Thyroid gland (tissue), 4 donors: Measurements from ENCODE around the gene SLC6A1.

Source experiments
- POLR2A ChIP-seq, 2 donors: fragments of 450-650 bp; IDR thresholded peaks; one replicate each; pipeline ENCODE4 v1.6.1; 2017; ENCODE audit warnings: antibody characterized with exemption in 2 of 2, mild to moderate bottlenecking in 2 of 2, moderate library complexity in 1 of 2
- TF ChIP-seq, protein P1 (sequence below), 6 experiments: fragments of 200-600 bp in 3 of 6; fragments of 450-650 bp in 3 of 6; sonication (generic) in 3 of 6; IDR thresholded peaks; one replicate each; pipeline ENCODE4 v1.5.1; 2016 to 2019; ENCODE audit warnings: antibody characterized with exemption in 6 of 6, mild to moderate bottlenecking in 2 of 6, inconsistent platforms in 1 of 6, moderate library complexity in 1 of 6

DNA sequence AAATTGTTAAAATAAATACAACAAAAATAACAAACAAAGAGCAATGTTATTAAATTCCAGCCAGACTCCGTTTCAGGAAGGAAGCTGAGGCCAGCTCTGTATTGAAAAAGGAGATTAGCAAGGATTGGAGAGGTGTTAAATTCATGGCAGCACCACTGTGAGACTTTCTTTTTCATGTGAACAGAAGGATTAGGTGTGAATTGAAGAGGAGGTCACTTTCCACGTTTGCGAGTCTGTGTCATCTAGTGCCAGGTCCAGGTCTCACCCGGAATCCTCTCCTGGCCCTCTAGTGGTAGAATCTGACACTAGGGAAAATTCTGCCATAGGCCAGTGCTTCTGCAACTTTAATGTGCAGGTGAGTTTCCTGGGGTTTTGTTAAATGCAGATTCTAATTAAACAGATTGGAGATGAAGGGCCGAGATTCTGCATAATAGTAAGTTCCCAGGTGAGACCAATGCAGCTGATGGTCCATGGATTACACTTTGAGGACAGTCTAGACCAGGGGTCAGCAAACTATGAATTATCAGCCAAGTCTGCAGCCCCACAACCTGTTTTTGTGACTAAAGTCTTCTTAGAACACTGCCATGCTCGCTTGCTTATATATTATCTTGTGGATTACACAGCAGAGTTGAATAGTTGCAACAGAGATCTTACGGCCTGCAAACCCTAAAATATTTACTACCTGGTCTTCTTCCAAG, 9.2 kb upstream of the SLC6A1 start:
- TF ChIP-seq, protein P1, sequence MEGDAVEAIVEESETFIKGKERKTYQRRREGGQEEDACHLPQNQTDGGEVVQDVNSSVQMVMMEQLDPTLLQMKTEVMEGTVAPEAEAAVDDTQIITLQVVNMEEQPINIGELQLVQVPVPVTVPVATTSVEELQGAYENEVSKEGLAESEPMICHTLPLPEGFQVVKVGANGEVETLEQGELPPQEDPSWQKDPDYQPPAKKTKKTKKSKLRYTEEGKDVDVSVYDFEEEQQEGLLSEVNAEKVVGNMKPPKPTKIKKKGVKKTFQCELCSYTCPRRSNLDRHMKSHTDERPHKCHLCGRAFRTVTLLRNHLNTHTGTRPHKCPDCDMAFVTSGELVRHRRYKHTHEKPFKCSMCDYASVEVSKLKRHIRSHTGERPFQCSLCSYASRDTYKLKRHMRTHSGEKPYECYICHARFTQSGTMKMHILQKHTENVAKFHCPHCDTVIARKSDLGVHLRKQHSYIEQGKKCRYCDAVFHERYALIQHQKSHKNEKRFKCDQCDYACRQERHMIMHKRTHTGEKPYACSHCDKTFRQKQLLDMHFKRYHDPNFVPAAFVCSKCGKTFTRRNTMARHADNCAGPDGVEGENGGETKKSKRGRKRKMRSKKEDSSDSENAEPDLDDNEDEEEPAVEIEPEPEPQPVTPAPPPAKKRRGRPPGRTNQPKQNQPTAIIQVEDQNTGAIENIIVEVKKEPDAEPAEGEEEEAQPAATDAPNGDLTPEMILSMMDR (IDR thresholded peaks at IDR 0.05), result peak; percentile 52 to 69 (median 64)
- TF ChIP-seq POLR2A (IDR thresholded peaks at IDR 0.05), result no peak
